BJ (cell line): Measurements from ENCODE around the gene TUSC2. TPM values are rescaled to one million over a fixed set of nuclear protein-coding genes. Genes with fewer than 3 reads are reported as not detected.

Source experiments
- CTCF ChIA-PET: fragments of 350-600 bp; formaldehyde crosslinking; extraction: SDS; loops from one replicate; lab custom pipeline; 2021; ENCODE audit warnings: antibody characterized with exemption, inconsistent platforms; lab: Yijun Ruan, JAX
- POLR2A ChIA-PET: fragments of 300-600 bp; sonication (Branson Sonifier 250); formaldehyde crosslinking; extraction: SDS; loops from one replicate; lab custom pipeline; 2021; ENCODE audit warnings: antibody characterized with exemption; lab: Charles Lee
- DNase-seq: peaks from one replicate; pipeline ENCODE4 v3.0.0-alpha.2; 2011; ENCODE audit warnings: low read depth
- H3K27me3 ChIP-seq: 2 replicates; pipeline ENCODE4 v1.6.0; 2011; ENCODE audit warnings: low read length; ENCODE audit not compliant: control insufficient read depth, insufficient read depth
- H3K36me3 ChIP-seq: 2 replicates; pipeline ENCODE4 v1.5.1; 2011; ENCODE audit warnings: low read length; ENCODE audit not compliant: control insufficient read depth, insufficient read depth
- H3K4me3 ChIP-seq: 2 replicates; pipeline ENCODE4 v1.5.1; 2011; ENCODE audit warnings: low read depth, mild to moderate bottlenecking, control low read depth, low read length
- CTCF ChIP-seq: IDR thresholded peaks from 2 replicates; pipeline ENCODE4 v1.5.1; 2011; ENCODE audit warnings: low read depth, mild to moderate bottlenecking, control low read depth, inconsistent platforms, low read length, moderate library complexity; ENCODE audit not compliant: insufficient read depth
- polyA plus RNA-seq: library from polyadenylated mRNA; depleted of rRNA; stranded (reverse); fragments of >200 nt; gene quantifications from 2 replicates; pipeline ENCODE4 v1.2.3, GENCODE V29; 2011

Gene TUSC2
- polyA plus RNA-seq, 1 experiment = 38.9 TPM

DNA sequence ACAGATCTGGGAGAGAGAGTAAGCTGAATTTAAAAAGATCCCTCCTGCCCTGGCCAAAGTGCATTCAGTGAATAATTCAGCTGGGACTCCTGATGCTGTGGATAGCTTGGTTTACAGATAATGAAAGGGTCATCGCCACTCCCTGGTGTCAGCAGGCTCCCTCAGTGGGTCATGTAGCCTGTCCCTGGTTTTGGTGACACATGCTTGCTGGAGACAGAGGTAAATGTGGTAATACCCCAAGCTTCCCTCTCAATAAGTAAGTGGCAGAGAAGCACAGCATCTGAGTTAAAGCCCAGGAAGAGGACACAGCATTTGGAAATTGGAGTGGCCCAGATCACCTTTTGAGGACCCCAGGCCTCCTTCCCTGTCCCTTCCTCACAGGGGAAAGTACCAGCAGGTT lies 29.5 kb upstream of the TUSC2 start:
- ChIA-PET POLR2A (no interaction called here), CTCF (interaction anchor here (1.0 to 1.3 kb wide), 4 partner anchors 10 to 191 kb away, joined by 3 to 7 read pairs (median 3); no protein-coding TSS in a partner anchor)
- Histone ChIP-seq H3K36me3 (peaks cover 23% of the 10 kb centered on the region), H3K27me3 (no peaks in the 10 kb centered on the region), H3K4me3 (peak overlapping the region; percentile 76)
- TF ChIP-seq CTCF = no peak
- no peak for DNase-seq

DNA sequence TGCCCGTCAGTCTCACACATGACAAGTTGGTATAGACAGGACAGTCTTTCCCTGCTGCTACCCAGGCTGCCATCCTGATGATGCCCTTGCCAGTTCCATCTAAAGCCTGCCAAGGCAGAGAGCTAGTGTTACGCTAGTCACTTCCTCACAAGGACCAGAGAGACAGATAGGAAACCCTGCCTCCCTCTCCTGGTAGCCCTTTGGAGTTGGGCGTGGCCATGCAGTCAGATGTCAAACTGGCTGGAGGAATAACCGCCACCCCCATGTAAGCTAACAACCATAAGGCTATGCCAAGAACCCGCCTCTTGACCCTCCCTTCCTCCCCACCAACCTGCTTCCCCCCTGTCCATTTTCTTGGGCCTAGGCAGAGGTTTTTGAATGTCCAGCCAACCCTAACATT lies 28.5 kb upstream of the TUSC2 start:
- no peak for TF ChIP-seq CTCF
- peak overlapping the region; percentile 76 for H3K4me3 ChIP-seq

DNA sequence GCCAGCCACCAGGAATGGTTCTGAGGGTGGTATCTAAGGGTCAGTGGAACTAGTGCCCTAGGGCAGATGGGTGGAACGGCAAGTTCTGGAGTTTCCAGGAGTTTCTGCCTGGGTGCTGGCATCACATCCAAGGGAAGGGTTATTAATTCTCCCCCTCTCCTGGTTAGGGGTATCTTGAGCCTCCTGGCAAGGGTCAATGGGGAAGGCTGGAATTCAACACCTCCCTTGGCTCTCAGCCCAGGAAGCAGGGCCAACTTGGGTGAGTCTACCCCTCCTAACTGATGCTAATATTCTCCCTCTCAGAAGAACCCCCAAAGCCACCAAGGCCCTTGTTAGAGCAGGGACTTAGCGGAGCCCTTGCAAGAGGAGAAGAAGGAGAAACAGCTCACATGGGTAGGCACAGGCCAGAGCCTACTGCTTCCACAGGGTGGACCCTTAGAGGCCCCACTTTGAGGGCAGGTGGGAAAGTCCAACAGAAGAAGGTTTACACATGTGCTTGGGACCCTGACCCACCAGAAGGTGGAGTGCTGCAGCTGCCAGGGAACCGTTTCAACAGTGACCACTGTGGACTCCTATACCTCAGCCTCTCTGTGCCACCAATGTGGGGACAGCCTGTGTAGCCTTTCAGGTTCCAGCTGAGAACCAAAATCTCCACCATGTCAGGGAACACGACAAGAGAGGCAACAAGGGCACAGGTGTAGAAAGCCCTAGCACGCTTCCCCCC lies 28.0 kb upstream of the TUSC2 start:
- ChIA-PET CTCF (interaction anchor here (1.0 to 1.2 kb wide), 2 partner anchors 8 to 186 kb away, joined by 3 read pairs; no protein-coding TSS in a partner anchor), POLR2A (no interaction called here)
- no peak for DNase-seq
- Histone ChIP-seq H3K4me3 (peak overlapping the region; percentile 76), H3K36me3 (peaks cover 23% of the 10 kb centered on the region), H3K27me3 (no peaks in the 10 kb centered on the region)
- TF ChIP-seq CTCF = no peak

More for the DNA sequence above, 28.5 kb upstream of the TUSC2 start:
- Histone ChIP-seq H3K36me3 (peaks cover 23% of the 10 kb centered on the region), H3K27me3 (no peaks in the 10 kb centered on the region)
- POLR2A ChIA-PET = no interaction called here
- DNase-seq = no peak
- CTCF ChIA-PET = interaction anchor here (1.0 to 1.3 kb wide), 4 partner anchors 8 to 185 kb away, joined by 3 to 7 read pairs (median 3); no protein-coding TSS in a partner anchor

DNA sequence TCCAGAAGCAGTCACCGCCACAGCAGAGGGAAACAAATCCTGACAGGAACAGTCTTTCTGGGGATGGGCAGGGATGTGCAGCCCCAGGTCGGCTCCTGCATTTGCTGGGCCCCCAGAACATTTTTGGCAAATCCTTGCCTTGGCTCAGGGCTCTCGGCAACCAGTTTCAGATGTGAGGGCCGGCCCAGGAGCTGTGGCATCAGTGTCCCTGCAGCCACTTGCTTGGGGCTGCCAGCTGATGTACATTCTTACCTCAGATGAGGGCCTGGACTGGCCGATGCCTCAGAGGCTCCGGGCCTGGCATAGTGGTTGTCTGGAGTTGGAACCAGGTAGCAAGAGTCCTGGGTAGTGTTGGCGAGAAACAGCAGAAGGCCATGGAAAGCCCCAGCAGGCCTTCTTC lies 26.8 kb upstream of the TUSC2 start:
- Histone ChIP-seq H3K27me3 (no peaks in the 10 kb centered on the region), H3K4me3 (no peak overlapping the region), H3K36me3 (peaks cover 23% of the 10 kb centered on the region)
- CTCF ChIA-PET = interaction anchor here (1.6 kb wide), 1 partner anchor 187 kb away, joined by 4 read pairs; no protein-coding TSS in a partner anchor
- TF ChIP-seq CTCF = no peak
- POLR2A ChIA-PET = no interaction called here
- no peak for DNase-seq

- peaks cover 23% of the 10 kb centered on the region for H3K36me3 ChIP-seq
- no peak overlapping the region for H3K4me3 ChIP-seq
- POLR2A ChIA-PET = interaction anchor here (0.8 kb wide), 1 partner anchor 1834 kb away, joined by 11 read pairs; no protein-coding TSS in a partner anchor
- CTCF ChIA-PET = interaction anchor here (0.9 to 1.8 kb wide), 3 partner anchors 17 to 188 kb away, joined by 3 to 5 read pairs (median 4); no protein-coding TSS in a partner anchor
- H3K27me3 ChIP-seq = no peaks in the 10 kb centered on the region
- no peak for TF ChIP-seq CTCF
- no peak for DNase-seq
These were observed 26.3 kb upstream of the TUSC2 start for GRCh38 chr3:50354186-50354764.
